ENCODE measurements around the gene ADGRG3. TPM values are rescaled to one million over a fixed set of nuclear protein-coding genes. Genes with fewer than 3 reads are reported as not detected.

The ADGRG3 gene
- total and polyA plus RNA-seq, 2 of the 13 experiments (the other 11 are each of a cell fraction or from before 2014, with no cell fraction given): 2.7 to 11.8 TPM

DNA sequence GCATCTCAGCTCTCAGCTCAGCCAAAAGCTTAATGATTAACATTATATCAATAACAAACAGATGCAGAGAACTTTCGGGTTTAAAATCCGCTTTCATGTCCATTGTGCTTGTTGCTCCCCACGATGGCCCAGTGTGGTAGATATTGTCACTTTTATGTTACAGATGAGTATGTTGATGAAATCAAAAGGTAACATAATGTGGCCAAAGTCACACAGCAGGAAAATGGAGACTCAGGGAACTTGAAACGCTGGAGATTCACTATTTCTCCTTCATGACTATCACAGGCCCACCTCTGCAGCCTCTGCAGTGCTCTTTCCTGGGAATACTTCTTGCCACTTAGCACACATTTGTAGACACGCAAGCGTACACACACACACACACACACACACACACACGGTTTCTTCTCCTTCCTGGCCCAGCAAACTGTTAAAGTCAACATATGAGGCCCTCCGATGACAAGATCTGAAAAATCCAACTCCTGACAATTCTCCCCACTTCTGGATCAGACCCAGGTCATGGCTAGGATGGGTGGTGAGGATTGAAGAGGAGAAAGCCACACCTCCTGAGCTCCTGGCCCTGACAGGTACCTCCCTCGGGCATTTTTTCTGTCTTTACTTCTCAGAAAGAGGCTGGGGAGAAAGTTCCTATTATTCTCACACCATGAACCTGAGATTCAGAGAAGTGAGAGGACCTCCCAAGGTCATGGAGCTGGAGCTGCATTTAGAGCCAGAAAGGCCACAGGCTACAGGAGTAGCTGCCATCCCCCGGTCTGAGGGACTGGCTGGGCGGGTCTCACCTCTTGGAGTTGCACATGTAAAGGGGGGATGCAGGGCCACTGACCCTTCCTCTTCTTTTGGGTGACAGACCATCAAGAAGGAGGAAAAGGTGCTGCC lies 36.2 kb downstream of the ADGRG3 start (continued):
- TF ChIP-seq, protein P1, sequence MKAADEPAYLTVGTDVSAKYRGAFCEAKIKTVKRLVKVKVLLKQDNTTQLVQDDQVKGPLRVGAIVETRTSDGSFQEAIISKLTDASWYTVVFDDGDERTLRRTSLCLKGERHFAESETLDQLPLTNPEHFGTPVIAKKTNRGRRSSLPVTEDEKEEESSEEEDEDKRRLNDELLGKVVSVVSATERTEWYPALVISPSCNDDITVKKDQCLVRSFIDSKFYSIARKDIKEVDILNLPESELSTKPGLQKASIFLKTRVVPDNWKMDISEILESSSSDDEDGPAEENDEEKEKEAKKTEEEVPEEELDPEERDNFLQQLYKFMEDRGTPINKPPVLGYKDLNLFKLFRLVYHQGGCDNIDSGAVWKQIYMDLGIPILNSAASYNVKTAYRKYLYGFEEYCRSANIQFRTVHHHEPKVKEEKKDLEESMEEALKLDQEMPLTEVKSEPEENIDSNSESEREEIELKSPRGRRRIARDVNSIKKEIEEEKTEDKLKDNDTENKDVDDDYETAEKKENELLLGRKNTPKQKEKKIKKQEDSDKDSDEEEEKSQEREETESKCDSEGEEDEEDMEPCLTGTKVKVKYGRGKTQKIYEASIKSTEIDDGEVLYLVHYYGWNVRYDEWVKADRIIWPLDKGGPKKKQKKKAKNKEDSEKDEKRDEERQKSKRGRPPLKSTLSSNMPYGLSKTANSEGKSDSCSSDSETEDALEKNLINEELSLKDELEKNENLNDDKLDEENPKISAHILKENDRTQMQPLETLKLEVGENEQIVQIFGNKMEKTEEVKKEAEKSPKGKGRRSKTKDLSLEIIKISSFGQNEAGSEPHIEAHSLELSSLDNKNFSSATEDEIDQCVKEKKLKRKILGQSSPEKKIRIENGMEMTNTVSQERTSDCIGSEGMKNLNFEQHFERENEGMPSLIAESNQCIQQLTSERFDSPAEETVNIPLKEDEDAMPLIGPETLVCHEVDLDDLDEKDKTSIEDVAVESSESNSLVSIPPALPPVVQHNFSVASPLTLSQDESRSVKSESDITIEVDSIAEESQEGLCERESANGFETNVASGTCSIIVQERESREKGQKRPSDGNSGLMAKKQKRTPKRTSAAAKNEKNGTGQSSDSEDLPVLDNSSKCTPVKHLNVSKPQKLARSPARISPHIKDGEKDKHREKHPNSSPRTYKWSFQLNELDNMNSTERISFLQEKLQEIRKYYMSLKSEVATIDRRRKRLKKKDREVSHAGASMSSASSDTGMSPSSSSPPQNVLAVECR (CRISPR knock-in tag; IDR thresholded peaks at IDR 0.05; ENCODE audit: borderline replicate concordance): peak; percentile 49; the same call in 1 of the 2 replicates
- TF ChIP-seq, protein P2, sequence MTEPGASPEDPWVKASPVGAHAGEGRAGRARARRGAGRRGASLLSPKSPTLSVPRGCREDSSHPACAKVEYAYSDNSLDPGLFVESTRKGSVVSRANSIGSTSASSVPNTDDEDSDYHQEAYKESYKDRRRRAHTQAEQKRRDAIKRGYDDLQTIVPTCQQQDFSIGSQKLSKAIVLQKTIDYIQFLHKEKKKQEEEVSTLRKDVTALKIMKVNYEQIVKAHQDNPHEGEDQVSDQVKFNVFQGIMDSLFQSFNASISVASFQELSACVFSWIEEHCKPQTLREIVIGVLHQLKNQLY (CRISPR knock-in tag; IDR thresholded peaks at IDR 0.05): 0 out of 2 replicates have a peak, but pooled peaks have one; percentile 36
- TF ChIP-seq, protein P3, sequence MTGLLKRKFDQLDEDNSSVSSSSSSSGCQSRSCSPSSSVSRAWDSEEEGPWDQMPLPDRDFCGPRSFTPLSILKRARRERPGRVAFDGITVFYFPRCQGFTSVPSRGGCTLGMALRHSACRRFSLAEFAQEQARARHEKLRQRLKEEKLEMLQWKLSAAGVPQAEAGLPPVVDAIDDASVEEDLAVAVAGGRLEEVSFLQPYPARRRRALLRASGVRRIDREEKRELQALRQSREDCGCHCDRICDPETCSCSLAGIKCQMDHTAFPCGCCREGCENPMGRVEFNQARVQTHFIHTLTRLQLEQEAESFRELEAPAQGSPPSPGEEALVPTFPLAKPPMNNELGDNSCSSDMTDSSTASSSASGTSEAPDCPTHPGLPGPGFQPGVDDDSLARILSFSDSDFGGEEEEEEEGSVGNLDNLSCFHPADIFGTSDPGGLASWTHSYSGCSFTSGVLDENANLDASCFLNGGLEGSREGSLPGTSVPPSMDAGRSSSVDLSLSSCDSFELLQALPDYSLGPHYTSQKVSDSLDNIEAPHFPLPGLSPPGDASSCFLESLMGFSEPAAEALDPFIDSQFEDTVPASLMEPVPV (CRISPR knock-in tag; IDR thresholded peaks at IDR 0.05): 0 out of 2 replicates have a peak, but pooled peaks have one; percentile 51
- 0 out of 2 replicates have a peak, but pooled peaks have one; percentile 25 for TF ChIP-seq ZNF891 (CRISPR knock-in tag; IDR thresholded peaks at IDR 0.05)
- TF ChIP-seq, protein P4, sequence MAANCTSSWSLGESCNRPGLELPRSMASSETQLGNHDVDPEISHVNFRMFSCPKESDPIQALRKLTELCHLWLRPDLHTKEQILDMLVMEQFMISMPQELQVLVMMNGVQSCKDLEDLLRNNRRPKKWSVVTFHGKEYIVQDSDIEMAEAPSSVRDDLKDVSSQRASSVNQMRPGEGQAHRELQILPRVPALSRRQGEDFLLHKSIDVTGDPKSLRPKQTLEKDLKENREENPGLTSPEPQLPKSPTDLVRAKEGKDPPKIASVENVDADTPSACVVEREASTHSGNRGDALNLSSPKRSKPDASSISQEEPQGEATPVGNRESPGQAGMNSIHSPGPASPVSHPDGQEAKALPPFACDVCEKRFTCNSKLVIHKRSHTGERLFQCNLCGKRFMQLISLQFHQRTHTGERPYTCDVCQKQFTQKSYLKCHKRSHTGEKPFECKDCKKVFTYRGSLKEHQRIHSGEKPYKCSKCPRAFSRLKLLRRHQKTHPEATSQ (CRISPR knock-in tag; IDR thresholded peaks at IDR 0.05; ENCODE audit: borderline replicate concordance): no peak; the same call in 1 of the 2 replicates
- TF ChIP-seq NR2F2 (IDR thresholded peaks at IDR 0.05; ENCODE audit: borderline replicate concordance, low read depth): 0 out of 2 replicates have a peak, but pooled peaks have one; percentile 14
- 0 out of 2 replicates have a peak, but pooled peaks have one; percentile 4 for TF ChIP-seq ZNF879 (CRISPR knock-in tag; IDR thresholded peaks at IDR 0.05)
- TF ChIP-seq, protein P5, sequence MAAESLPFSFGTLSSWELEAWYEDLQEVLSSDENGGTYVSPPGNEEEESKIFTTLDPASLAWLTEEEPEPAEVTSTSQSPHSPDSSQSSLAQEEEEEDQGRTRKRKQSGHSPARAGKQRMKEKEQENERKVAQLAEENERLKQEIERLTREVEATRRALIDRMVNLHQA (CRISPR knock-in tag; IDR thresholded peaks at IDR 0.05): no peak
- TF ChIP-seq NBN (conservative IDR thresholded peaks at IDR 0.05): no peak
- peak; percentile 83; the same call in 1 of the 2 replicates for TF ChIP-seq SOX5 (CRISPR knock-in tag; IDR thresholded peaks at IDR 0.05; ENCODE audit: borderline replicate concordance)
- TF ChIP-seq KDM5B (CRISPR knock-in tag; IDR thresholded peaks at IDR 0.05; ENCODE audit: borderline replicate concordance): no peak
- TF ChIP-seq, protein P6, sequence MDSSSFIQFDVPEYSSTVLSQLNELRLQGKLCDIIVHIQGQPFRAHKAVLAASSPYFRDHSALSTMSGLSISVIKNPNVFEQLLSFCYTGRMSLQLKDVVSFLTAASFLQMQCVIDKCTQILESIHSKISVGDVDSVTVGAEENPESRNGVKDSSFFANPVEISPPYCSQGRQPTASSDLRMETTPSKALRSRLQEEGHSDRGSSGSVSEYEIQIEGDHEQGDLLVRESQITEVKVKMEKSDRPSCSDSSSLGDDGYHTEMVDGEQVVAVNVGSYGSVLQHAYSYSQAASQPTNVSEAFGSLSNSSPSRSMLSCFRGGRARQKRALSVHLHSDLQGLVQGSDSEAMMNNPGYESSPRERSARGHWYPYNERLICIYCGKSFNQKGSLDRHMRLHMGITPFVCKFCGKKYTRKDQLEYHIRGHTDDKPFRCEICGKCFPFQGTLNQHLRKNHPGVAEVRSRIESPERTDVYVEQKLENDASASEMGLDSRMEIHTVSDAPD (CRISPR knock-in tag; IDR thresholded peaks at IDR 0.05): peak; percentile 61; the same call in 1 of the 2 replicates
- TF ChIP-seq, protein P7, sequence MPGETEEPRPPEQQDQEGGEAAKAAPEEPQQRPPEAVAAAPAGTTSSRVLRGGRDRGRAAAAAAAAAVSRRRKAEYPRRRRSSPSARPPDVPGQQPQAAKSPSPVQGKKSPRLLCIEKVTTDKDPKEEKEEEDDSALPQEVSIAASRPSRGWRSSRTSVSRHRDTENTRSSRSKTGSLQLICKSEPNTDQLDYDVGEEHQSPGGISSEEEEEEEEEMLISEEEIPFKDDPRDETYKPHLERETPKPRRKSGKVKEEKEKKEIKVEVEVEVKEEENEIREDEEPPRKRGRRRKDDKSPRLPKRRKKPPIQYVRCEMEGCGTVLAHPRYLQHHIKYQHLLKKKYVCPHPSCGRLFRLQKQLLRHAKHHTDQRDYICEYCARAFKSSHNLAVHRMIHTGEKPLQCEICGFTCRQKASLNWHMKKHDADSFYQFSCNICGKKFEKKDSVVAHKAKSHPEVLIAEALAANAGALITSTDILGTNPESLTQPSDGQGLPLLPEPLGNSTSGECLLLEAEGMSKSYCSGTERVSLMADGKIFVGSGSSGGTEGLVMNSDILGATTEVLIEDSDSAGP (CRISPR knock-in tag; IDR thresholded peaks at IDR 0.05; ENCODE audit: borderline replicate concordance): peak; percentile 64; the same call in 1 of the 2 replicates
- peak; percentile 70 for TF ChIP-seq RBFOX2 (IDR thresholded peaks at IDR 0.05; ENCODE audit: low read depth, low read length)
- TF ChIP-seq IKZF1 (IDR thresholded peaks at IDR 0.05): no peak

All from HepG2 (cell line).